HL-60 (cell line): Measurements from ENCODE around the gene RPS6KC1.

ENCODE experiments used
- CTCF ChIP-seq: IDR thresholded peaks from one replicate; pipeline ENCODE4 v1.5.1; 2011; ENCODE audit warnings: low read length, control low read depth, inconsistent platforms; ENCODE audit not compliant: insufficient read depth
- GABPA ChIP-seq: IDR thresholded peaks from 2 replicates; pipeline ENCODE4 v1.6.1; 2012; ENCODE audit warnings: low read depth
- POLR2AphosphoS5 ChIP-seq: IDR thresholded peaks from 2 replicates; pipeline ENCODE4 v1.6.1; 2012; ENCODE audit warnings: low read depth
- REST ChIP-seq: IDR thresholded peaks from 2 replicates; pipeline ENCODE4 v1.6.1; 2012; ENCODE audit warnings: low read depth; ENCODE audit not compliant: insufficient replicate concordance
- SPI1 ChIP-seq: IDR thresholded peaks from 2 replicates; pipeline ENCODE4 v1.6.1; 2012; ENCODE audit warnings: low read depth, mild to moderate bottlenecking, borderline replicate concordance

GRCh38 chr1:213107613-213108012 is 56.6 kb downstream of the RPS6KC1 start:
- TF ChIP-seq CTCF (no peak), GABPA (no peak), SPI1 (no peak), POLR2AphosphoS5 (no peak), REST (no peak)
